Activated gamma-delta T cell treated with Interleukin-2 at 50 U/mL for 16 hours (primary cell): Measurements from ENCODE around the gene CAPN11.
A peak's percentile ranks its signal among the peaks of the same experiment; 100 is the strongest.

Source experiments
- DNase-seq: peaks from one replicate; pipeline ENCODE4 v3.0.0-alpha.2; 2020

The CAPN11 gene

GRCh38 chr6:44217332-44218143 is 58.9 kb downstream of the CAPN11 start:
- no peak for DNase-seq

DNA sequence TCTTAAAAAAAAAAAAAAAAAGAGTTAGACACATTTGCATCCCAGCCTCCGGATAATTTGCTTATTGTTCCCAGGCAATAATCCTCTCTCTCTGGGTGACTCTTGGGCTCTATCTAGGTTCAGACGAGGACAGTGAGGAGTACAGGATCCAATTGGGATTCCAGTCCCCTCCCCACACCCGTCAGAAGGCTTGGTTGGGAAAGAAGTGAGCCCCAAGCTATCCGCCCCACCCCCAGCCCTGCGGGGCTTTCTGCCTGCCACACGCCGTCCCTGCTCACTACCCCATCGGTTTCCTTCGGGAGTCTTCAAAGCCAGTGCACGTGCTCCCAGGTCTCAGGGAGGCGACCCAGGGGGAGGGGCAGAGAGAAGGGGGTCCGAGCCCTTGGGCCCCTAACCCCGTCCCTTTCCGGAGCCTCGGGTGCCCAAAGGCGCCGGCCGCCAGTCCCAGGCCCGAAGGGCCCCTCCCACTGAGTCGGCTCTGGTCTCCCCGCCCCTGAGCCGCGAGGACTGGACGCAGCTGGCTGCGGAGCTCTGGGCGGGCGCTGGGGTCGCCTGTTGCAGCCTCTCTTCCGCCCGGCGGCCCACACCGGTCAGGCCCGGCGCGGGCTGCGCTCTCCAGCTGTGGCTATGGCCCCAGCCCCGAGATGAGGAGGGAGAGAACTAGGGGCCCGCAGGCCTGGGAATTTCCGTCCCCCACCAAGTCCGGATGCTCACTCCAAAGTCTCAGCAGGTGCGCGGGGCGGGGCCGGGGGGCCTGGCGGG is 60.6 kb downstream of the CAPN11 start:
- no peak for DNase-seq

GRCh38 chr6:44219815-44220784 is 61.5 kb downstream of the CAPN11 start:
- no peak for DNase-seq

DNA sequence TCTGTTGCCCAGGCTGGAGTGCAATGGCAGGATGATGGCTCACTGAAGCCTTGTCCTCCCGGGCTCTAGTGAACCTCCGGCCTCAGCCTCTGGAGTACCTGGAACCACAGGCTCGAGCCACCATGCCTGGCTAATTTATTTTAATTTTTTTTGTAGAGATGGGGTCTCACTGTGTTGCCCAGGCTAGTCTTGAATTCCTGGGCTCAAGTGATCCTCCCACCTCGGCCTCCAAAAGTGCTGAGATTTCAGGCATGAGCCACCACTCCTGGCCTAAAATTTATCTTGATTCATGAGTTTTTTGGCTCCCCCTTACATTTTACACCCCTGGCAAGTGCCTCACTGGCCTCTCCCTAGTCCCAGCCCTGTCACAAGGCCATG is 62.3 kb downstream of the CAPN11 start:
- no peak for DNase-seq

DNA sequence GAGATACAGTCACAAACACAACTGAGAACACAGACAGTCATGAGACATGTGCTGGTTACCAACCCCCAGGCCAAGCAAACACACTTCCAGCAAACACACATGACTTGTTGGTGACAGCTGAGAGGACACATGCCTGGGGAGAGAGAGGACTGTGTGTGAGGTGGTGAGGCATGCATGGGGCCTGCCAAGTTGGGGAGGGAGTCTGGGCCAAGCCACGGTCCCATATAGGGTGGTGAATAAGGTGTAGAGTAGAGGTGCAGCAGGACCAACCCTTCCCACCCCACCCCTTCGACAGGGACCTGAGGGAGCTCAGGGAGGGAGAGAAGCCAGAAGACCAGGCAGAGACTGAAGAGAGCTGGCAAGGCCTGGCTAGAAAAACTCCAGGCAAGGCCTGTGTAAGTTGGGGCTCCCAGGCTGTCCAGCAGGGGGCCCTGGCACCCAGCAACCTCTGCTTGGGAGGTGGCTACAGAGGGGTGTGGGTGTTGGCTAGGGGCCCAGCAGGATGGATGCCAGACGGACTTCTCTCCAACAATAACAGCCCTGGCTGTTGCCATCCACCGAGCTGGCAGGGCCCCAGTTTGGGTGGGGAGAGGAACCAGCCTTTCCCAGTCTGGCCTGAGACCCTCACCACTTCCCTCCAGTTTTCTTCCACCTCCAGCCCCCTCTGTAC is 62.8 kb downstream of the CAPN11 start:
- peak; percentile 66 for DNase-seq

DNA sequence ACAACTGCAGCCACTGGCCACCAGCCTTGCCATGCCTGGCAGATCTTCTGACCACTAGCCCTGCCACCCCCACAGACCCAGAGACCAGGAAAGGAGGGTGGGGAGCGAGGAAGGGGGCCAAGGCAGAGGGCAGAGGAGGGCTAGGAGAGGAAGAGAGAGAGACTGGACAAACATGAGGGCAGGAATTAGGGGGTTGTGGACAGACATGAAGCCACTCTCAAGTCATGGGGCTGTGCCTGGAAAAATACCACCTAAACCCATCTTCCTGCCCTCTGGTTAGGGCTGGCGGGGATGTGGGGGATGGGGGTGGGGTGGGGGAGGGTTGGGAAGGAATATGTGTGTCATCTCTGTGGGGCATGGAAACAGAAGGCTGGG is 63.3 kb downstream of the CAPN11 start:
- DNase-seq = no peak

DNA sequence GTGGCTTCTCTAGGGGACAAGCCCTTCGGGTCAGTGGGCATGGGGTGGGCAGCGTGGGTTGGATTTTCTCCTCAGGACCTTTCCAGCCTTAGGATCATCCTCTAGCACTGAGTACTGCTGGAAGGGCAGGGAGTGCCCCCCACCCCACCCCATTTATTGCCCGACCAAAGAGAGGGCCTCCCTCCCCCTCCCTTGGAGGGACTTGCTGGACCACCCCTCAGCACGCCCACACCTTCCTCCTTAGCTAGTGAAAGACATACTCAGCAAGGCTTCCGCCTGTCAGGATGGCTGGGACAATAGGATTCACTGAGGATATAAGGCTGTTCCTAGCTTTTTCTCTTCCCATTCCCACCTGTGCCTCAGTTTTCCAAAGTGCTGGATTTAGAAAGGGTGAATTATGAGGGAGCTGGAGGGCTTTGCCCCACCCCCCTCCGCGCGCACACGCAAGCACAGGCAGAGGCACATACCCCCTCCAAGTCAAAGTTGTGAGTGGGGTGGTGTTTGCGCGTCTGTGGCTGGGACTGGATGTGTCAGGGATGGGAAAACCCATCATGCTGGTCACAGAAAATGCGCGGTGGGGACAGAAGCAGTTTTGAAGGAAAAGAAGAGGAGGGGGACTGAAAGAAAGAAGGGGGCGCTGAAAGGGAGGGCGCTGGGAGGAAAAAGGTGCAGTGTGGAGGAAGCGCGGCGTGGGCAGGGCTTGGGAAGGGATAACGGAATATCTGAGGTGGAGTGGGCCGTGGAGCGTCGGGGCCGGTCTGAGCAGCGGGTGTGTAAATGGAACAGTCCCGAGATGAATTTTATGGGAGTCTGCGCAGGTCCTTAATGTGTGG is 64.1 kb downstream of the CAPN11 start:
- no peak for DNase-seq

GRCh38 chr6:44223319-44224028 is 64.9 kb downstream of the CAPN11 start, which contains the start of gene SLC29A1:
TSS of gene SLC29A1 (plus strand) at chr6:44223595. CDS start at chr6:44227314, 3,719 bp downstream.
- DNase-seq = peak; percentile 78

- DNase-seq = no peak
These were observed 65.7 kb downstream of the CAPN11 start for GRCh38 chr6:44224029-44224964.

GRCh38 chr6:44224965-44225305 is 66.3 kb downstream of the CAPN11 start:
- no peak for DNase-seq

DNA sequence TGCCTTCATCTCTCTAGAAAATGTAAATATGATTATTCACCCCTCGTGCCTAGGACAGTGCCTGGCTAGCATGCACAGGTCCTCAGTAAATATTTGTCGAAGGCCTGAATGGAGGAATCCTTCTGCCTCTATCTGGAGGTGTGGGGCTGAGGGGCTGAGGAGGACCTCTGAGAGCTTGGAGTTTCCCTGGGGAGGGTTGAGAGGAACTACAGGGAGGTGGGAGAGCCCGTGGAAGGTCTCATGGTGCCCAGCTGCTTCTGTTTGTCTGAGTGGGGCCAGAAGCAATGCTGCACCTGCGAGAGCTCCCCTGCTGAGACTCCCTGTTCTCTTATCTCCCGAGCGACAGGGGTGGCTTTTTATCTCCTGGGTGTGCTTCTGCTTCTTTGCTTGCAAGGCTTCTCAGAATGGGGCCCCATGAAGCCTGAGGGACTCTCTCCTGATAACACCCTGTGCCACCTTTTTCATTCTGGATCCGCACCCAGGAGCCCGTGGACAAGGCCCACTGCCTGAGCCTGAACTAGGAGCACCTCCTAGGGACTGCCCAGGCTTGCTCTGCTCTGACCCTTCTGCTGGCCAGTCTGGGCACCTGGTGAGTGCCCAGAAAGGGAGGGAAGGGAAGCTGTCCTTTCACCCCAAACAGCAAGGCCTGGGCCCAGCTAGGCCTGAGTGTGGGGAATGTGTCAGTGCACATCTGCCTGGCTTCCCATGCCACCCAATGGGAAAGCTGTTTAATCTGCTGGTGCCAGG is 67.1 kb downstream of the CAPN11 start:
- DNase-seq = no peak

DNA sequence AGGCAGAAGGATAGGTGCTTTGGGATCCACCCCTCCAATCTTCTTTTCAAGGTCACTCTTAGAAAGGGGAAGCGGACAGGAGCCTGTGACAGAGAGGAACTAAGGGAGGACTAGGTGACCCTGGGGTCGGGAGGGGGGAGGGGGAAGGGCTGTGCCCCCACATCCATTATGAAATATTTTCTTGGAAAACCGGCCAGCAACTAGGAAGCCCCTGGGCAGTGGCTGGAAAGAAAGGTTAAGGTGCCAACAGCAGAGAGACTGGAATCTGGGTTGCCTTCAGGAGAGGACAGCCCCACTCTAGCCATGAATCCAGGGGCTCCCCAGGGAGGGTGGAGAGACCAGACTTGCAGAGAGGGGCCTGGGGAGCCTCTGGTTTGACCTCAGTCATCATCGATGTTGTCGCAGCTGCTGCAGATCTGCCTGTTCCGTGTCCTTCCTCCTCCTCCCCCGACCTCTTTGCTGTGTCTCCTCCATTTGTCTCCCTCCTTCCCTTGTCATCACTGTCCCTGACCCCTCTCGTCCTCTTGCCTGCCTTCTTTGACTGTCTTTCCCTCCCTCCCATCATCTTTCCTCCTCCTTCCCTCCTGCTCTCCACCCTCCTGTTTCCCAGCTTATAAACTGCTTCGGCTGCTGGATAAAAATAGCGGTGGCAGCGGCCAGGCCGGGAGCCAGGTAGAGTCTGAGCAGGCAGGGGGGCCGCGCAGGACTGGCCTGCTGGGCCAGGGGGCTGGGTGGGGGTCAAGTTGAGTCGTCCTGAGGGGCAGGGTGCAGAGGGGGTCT is 67.9 kb downstream of the CAPN11 start:
- no peak for DNase-seq

DNA sequence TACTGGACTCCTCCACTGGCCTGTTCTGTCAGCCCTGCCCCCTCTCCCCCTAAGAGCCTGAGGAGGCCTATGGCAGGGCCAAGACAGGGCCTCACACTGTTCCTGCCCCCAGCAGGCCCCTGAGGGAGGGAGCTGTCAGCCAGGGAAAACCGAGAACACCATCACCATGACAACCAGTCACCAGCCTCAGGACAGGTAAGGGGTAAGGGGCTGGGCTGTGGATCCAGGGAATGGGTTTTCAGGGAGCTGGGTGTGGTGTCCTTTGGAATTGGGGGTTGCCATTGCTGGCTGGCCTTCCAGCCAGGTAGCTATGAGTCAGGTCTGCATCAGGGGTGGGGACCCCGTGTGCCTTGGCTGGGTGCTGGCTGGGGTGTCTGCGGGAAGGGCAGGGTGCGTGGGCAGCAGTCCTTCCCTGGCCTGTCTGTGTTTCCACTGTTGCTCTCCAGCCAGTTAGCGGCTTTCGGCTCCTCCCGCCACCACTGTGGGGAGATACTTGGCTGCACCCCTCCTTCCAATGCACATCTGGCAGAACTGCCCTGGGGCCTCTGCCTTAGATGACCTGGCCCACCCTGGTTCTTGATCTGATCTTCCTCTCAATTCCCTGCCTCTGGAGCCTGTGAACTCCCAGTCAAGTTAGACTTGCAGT is 68.7 kb downstream of the CAPN11 start:
- DNase-seq = no peak

GRCh38 chr6:44228031-44228430 is 69.4 kb downstream of the CAPN11 start:
- no peak for DNase-seq

GRCh38 chr6:44228433-44228832 is 69.8 kb downstream of the CAPN11 start:
- no peak for DNase-seq

DNA sequence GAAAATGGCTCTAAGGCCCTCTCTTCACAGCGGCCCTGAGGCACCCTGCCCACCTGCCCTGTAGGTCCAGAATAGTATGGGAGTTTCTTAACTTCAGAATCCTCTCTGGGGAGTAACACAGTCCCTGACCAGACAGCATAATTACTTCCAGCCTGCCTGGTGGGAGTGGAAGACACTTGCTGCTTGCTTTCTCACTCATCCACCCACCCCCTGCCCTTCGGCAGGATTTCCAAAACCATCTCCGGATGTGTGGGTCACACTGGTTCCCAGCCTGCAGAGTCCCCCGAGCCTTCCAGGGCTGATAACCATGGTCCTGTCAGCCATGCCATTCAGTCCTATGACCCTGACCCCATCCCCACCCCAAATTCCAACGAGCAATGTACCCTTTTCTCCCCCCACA is 70.2 kb downstream of the CAPN11 start:
- no peak for DNase-seq

- DNase-seq = no peak
These were observed 70.9 kb downstream of the CAPN11 start for GRCh38 chr6:44229376-44230033.
